ENCODE data around the gene SPIB.

Gene SPIB

DNA sequence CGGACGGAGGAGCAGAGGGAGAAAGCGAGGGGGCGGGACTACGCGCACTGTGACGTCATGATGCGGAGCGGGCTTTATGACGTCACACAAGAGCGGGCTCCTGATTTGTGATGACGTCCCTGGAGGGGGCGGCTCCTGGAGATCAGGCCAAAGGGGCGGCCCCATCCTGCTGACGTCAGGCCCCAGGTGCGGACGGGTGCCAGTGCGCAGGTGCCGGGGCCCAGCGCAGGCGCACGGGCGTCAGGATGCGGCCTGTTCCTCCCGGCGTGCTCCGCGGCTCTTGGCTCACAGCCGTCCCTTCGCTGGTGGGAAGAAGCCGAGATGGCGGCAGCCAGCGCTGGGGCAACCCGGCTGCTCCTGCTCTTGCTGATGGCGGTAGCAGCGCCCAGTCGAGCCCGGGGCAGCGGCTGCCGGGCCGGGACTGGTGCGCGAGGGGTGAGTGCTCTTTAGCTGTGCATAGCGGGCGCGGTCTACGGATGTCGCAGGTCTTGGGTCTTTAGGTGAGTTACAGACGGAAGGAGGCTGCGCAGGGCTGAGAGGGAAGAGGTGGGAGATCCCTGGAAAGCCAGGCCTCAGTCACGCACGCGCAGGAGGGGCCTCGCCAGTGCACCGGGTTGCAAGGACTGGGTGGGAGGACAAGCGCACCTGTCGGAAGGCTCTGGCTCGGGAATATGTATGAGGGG lies 57.6 kb downstream of the SPIB start, which contains the start of the genes EMC10 and GARIN5A:
TSS of gene EMC10 (plus strand) at position 284 of the 683 bp plus-strand sequence. CDS start at position 322, 38 bp downstream.
TSS of gene GARIN5A (minus strand) at position 625 of the 683 bp plus-strand sequence. CDS start at position 165, 460 bp downstream.
- DNase-seq = peak; percentile 94

DNA sequence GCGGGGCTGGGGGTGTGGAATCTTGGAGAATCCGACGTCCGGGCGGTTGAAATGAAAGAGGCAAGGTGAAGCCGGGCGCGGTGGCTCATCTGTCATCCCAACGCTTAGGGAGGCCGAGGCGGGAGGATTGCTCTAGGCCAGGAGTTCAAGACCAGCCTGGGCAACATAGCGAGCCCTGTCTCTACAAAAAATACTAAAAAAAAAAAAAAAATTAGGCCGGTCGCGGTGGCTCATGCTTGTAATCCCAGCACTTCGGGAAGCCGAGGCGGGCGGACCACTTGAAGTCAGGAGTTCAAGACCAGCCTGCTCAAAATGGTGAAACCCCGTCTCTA lies 58.1 kb downstream of the SPIB start:
- DNase-seq = no peak

DNA sequence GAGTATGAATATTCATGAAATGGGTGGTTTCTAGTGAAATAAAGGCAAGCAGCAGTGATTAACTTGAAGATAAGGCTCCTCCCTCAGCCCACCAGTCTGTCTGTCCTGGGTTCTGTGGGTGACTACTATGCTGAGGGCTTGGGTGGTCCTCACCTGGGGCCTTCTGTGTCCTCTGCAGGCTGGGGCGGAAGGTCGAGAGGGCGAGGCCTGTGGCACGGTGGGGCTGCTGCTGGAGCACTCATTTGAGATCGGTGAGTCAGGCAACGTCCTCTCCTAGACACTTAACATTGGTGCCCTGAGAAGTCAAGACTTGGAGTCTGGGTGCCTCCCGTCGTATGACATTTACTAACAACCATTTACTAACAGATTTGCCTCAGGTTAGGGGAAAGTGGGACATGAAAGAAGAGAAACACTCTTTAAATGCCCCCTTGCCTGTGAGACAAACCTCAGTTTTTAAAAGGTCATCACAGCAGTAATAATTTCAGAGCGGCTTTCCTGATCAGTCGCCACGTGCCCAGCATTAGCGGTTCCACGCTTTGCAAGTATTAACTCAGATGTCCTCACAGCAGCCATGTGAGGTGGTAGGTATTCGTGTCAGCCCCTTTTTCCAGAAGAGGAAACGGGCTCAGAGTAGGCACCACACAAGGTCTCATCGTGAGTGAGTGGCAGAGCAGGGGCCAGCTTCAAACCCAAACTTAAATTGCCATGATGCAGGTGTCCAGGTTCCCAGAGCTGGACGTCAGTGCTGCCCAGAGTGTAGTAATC lies 59.2 kb downstream of the SPIB start:
- no peak for DNase-seq

DNA sequence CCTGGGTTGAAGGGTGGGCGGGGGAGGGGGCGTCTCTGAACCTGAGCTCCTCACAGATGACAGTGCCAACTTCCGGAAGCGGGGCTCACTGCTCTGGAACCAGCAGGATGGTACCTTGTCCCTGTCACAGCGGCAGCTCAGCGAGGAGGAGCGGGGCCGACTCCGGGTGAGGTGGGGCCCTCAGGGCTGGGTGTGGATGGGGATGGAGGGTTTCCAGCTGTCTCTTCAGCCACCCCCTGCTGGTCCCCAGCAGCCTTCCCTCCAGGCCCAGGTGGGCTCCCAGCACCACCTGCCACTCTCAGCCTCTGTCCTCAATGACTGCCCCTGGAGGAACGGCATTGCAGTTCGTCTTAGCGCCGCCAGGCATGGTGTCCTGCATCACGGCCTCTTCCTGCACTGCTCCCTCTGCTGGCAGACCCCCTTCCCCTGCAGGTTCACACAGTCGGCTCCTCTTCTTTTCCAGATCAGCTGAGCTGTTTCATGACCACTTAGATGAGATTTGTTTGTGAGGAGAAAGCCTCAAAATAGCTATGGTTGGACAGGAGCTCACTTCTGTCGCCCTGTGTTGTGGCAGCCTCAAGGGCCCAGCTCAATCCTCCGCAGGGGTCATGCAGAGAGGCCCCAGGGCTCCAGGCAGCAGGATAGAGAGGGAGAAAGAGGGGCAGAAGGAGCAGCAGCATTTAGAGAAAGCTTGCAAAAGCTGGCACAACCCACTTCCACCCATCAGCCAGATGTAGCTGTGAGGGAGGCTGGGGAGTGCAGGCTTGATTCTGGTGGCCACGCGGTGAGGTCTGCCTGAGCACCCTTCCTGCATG lies 60.4 kb downstream of the SPIB start:
- DNase-seq = no peak

DNA sequence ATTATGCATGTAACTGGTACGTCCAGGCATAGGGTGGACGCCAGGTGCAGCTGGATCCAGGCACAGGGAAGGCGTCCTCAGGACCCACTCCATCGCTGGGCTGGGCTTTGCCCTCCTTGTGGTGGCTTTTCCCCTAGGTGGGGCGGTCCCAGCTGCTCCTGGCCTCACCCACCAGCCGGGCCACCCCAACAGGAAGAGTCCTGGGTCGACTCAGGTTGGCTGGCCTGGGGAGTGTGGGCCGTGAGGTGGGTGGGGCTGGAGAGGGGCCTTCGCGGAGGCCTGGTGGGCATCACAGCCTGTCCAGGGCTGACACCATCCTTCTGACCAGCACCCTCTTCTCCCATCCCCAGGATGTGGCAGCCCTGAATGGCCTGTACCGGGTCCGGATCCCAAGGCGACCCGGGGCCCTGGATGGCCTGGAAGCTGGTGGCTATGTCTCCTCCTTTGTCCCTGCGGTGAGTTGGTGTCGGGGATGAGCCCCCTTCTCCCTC lies 61.1 kb downstream of the SPIB start:
- no peak for DNase-seq

DNA sequence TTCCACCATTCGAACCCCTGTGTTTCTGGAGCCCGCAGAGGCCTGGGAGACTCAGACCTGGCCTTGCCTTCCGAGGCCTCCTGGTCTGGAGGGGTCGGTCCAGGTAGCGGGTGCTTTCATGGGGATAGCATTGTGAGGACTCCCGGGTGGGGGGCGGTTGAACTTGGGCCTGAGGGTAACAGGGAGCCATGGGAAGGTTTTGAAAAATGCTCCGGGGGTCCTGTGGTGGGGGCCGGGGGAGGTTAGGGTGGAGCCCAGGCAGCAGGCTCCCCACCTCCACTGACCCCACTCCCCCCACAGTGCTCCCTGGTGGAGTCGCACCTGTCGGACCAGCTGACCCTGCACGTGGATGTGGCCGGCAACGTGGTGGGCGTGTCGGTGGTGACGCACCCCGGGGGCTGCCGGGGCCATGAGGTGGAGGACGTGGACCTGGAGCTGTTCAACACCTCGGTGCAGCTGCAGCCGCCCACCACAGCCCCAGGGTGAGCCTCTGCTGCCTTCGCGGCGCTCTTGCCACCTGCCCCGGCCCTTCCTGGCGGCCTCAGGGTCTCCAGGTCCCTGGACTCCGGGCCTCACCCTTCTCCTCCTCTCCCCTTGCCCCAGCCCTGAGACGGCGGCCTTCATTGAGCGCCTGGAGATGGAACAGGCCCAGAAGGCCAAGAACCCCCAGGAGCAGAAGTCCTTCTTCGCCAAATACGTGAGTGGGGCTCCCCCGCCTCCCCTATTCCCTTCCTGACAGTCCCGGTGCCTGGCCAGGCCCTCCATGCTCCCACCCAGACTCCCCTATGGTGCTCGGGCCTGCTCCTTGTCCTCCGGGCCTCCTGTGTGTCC lies 61.8 kb downstream of the SPIB start:
- DNase-seq = no peak
